Neural cell (in vitro differentiated cells): ENCODE measurements around the gene MPI. TPM values are rescaled to one million over a fixed set of nuclear protein-coding genes. Genes with fewer than 3 reads are reported as not detected.

Experiments used
- H2AFZ ChIP-seq: fragments of 200-600, 300-800 bp; sonication (generic), shearing (Covaris generic); 2 replicates; pipeline ENCODE4 v1.6.0; 2014; ENCODE audit warnings: low read depth, mild to moderate bottlenecking, antibody characterized with exemption, low read length, moderate library complexity
- H3F3A ChIP-seq: fragments of 200-600 bp; shearing (Covaris generic); 2 replicates; pipeline ENCODE4 v1.6.1; 2016; ENCODE audit warnings: mild to moderate bottlenecking, moderate library complexity, mixed read lengths, antibody characterized with exemption, low read length; ENCODE audit not compliant: insufficient read depth, poor library complexity, severe bottlenecking
- H3K27ac ChIP-seq: fragments of 200-600, 300-800 bp; sonication (generic), shearing (Covaris generic); 2 replicates; pipeline ENCODE4 v1.5.1; 2014; ENCODE audit warnings: mild to moderate bottlenecking, low read length, moderate library complexity
- H3K27me3 ChIP-seq: fragments of 300-800, 200-600 bp; sonication (generic), shearing (Covaris generic); 2 replicates; pipeline ENCODE4 v1.6.0; 2014; ENCODE audit warnings: mild to moderate bottlenecking, low read depth, low read length, moderate library complexity; ENCODE audit not compliant: insufficient read depth
- H3K36me3 ChIP-seq: fragments of 300-800, 200-600 bp; sonication (generic), shearing (Covaris generic); 2 replicates; pipeline ENCODE4 v1.5.1; 2014; ENCODE audit warnings: mild to moderate bottlenecking, antibody characterized with exemption, low read length, moderate library complexity; ENCODE audit not compliant: insufficient read depth
- H3K4me2 ChIP-seq: fragments of 300-800, 200-600 bp; sonication (generic), shearing (Covaris generic); 2 replicates; pipeline ENCODE4 v1.6.0; 2014; ENCODE audit warnings: mild to moderate bottlenecking, low read length
- H3K4me3 ChIP-seq: fragments of 300-800, 200-600 bp; sonication (generic), shearing (Covaris generic); 2 replicates; pipeline ENCODE4 v1.5.1; 2014; ENCODE audit warnings: mild to moderate bottlenecking, low read length, moderate library complexity
- H3K79me2 ChIP-seq: fragments of 200-600 bp; shearing (Covaris generic); replicated peaks from 2 replicates; pipeline ENCODE4 v1.6.0; 2014; ENCODE audit warnings: mild to moderate bottlenecking, low read length, moderate library complexity; ENCODE audit not compliant: insufficient read depth
- H3K9ac ChIP-seq: fragments of 300-800, 200-600 bp; sonication (generic), shearing (Covaris generic); 2 replicates; pipeline ENCODE4 v1.6.1; 2016; ENCODE audit warnings: mild to moderate bottlenecking, low read length, mixed read lengths
- H3K9me2 ChIP-seq: fragments of 200-600 bp; shearing (Covaris generic); 2 replicates; pipeline ENCODE4 v1.6.1; 2016; ENCODE audit warnings: mild to moderate bottlenecking, low read length, mixed read lengths; ENCODE audit not compliant: insufficient read depth
- H3K9me3 ChIP-seq: fragments of 200-600, 300-800 bp; sonication (generic), shearing (Covaris generic); 2 replicates; pipeline ENCODE4 v1.6.1; 2016; ENCODE audit warnings: mild to moderate bottlenecking, mixed run types, low read length, moderate library complexity, mixed read lengths
- H4K20me1 ChIP-seq: fragments of 200-600 bp; shearing (Covaris generic); 2 replicates; pipeline ENCODE4 v1.6.1; 2016; ENCODE audit warnings: mild to moderate bottlenecking, mixed run types; ENCODE audit not compliant: insufficient read depth
- CTCF ChIP-seq: fragments of 450-650 bp; IDR thresholded peaks from 2 replicates; pipeline ENCODE4 v1.5.1; 2014; ENCODE audit warnings: antibody characterized with exemption, mild to moderate bottlenecking, moderate library complexity; ENCODE audit not compliant: poor library complexity, severe bottlenecking
- EP300 ChIP-seq: fragments of 450-650 bp; conservative IDR thresholded peaks from 2 replicates; pipeline ENCODE4 v1.6.1; 2014; ENCODE audit warnings: antibody characterized with exemption, mild to moderate bottlenecking, moderate library complexity; ENCODE audit not compliant: poor library complexity, severe bottlenecking
- MXI1 ChIP-seq: fragments of 450-650 bp; conservative IDR thresholded peaks from 2 replicates; pipeline ENCODE4 v1.6.1; 2014; ENCODE audit warnings: antibody characterized with exemption, mild to moderate bottlenecking; ENCODE audit not compliant: poor library complexity, severe bottlenecking
- POLR2AphosphoS5 ChIP-seq: IDR thresholded peaks from 2 replicates; pipeline ENCODE4 v1.6.1; 2012
- RAD21 ChIP-seq: fragments of 450-650 bp; conservative IDR thresholded peaks from 2 replicates; pipeline ENCODE4 v1.6.1; 2014; ENCODE audit warnings: antibody characterized with exemption, mild to moderate bottlenecking, moderate library complexity
- TAF1 ChIP-seq: IDR thresholded peaks from 2 replicates; pipeline ENCODE4 v1.6.1; 2012; ENCODE audit warnings: low read depth
- polyA plus RNA-seq: library from polyadenylated mRNA; depleted of rRNA; stranded (reverse); fragments of >200 nt; gene quantifications from 2 replicates; pipeline ENCODE4 v1.2.3, GENCODE V29; 2014
- TF ChIP-seq, protein P1 (sequence below): IDR thresholded peaks from 2 replicates; pipeline ENCODE4 v1.6.1; 2012; ENCODE audit warnings: borderline replicate concordance

The MPI gene
- polyA plus RNA-seq, 1 donor from 2014 or later, result 80.3 TPM

DNA sequence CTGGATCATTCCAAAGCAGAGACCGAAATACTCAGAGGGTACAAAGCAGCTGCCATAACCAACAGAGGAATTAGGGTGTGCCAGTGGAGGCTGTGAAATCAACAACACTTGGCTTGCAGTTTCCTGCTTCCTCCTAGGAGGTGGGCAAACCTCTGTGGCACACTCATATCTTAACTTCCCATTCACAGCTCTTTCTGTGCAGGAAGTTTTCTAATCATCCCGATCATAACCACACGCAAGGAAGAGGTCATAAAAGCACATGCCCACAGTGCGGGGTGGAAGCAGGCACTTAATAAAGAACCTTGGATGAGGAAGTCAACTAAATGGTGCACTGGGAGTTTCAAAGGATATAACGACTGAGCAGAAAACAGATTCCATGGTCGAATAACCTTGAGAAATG is 21.8 kb upstream of the MPI start:
- TF ChIP-seq CTCF (no peak), TAF1 (no peak), MXI1 (no peak), RAD21 (no peak), POLR2AphosphoS5 (no peak)
- TF ChIP-seq, protein P1, sequence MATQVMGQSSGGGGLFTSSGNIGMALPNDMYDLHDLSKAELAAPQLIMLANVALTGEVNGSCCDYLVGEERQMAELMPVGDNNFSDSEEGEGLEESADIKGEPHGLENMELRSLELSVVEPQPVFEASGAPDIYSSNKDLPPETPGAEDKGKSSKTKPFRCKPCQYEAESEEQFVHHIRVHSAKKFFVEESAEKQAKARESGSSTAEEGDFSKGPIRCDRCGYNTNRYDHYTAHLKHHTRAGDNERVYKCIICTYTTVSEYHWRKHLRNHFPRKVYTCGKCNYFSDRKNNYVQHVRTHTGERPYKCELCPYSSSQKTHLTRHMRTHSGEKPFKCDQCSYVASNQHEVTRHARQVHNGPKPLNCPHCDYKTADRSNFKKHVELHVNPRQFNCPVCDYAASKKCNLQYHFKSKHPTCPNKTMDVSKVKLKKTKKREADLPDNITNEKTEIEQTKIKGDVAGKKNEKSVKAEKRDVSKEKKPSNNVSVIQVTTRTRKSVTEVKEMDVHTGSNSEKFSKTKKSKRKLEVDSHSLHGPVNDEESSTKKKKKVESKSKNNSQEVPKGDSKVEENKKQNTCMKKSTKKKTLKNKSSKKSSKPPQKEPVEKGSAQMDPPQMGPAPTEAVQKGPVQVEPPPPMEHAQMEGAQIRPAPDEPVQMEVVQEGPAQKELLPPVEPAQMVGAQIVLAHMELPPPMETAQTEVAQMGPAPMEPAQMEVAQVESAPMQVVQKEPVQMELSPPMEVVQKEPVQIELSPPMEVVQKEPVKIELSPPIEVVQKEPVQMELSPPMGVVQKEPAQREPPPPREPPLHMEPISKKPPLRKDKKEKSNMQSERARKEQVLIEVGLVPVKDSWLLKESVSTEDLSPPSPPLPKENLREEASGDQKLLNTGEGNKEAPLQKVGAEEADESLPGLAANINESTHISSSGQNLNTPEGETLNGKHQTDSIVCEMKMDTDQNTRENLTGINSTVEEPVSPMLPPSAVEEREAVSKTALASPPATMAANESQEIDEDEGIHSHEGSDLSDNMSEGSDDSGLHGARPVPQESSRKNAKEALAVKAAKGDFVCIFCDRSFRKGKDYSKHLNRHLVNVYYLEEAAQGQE, result no peak
- no peaks in the 10 kb centered on the region for H3F3A ChIP-seq
- H2AFZ ChIP-seq, result no peak overlapping the region
- H3K36me3 ChIP-seq, result no peaks in the 10 kb centered on the region
- H3K9me3 ChIP-seq, result no peaks in the 10 kb centered on the region
- H3K9ac ChIP-seq, result no peak overlapping the region
- no peak overlapping the region for H3K27ac ChIP-seq
- H3K4me3 ChIP-seq, result no peak overlapping the region
- peaks cover 23% of the 10 kb centered on the region for H3K79me2 ChIP-seq
- no peaks in the 10 kb centered on the region for H4K20me1 ChIP-seq
- H3K27me3 ChIP-seq, result no peaks in the 10 kb centered on the region
- no peaks in the 10 kb centered on the region for H3K9me2 ChIP-seq
- H3K4me2 ChIP-seq, result no peak overlapping the region

DNA sequence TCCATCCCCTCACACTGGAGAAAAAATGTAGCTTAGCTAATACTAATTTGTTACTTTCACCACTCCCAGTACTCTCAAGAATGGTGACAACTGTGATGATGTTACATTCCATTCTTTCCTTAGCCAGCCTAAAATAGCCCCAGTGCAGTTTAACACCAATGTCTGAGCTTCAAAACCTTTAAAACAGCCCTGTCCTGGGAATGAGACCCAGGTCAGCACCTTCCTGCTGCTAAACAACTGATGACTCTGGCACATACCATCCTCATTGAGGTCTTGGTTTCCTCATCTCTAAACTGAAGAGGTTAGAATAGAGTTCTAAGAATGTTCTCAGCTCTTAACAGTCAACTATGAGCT is 20.5 kb upstream of the MPI start:
- no peaks in the 10 kb centered on the region for H3K27me3 ChIP-seq
- no peaks in the 10 kb centered on the region for H3K9me2 ChIP-seq
- no peak overlapping the region for H3K9ac ChIP-seq
- H3F3A ChIP-seq, result no peaks in the 10 kb centered on the region
- H3K27ac ChIP-seq, result no peak overlapping the region
- TF ChIP-seq MXI1 (no peak), EP300 (no peak)
- TF ChIP-seq, protein P1, result no peak
- no peaks in the 10 kb centered on the region for H3K36me3 ChIP-seq
- no peak overlapping the region for H2AFZ ChIP-seq
- H3K79me2 ChIP-seq, result peaks cover 23% of the 10 kb centered on the region
- no peaks in the 10 kb centered on the region for H4K20me1 ChIP-seq
- H3K9me3 ChIP-seq, result no peaks in the 10 kb centered on the region
- H3K4me3 ChIP-seq, result no peak overlapping the region
- no peak overlapping the region for H3K4me2 ChIP-seq
